GM12878 (cell line): ENCODE data around the gene MCC. TPM values are rescaled to one million over a fixed set of nuclear protein-coding genes. Genes with fewer than 3 reads are reported as not detected.

Experiments used
- ATAC-seq: fragments of 200-7000 bp; cut with Tn5 transposase; 3 replicates; pipeline ENCODE4 v1.9.1; 2020; ENCODE audit warnings: mild to moderate bottlenecking, moderate library complexity
- BruUV-seq: library from RNA; stranded (reverse); fragments of 400-500 nt; replicated peaks from 2 replicates; lab custom pipeline; 2021; lab: Mats Ljungman, UMichigan
- CTCF ChIA-PET: fragments of 300-600 bp; sonication (Branson Sonifier 250); formaldehyde crosslinking; extraction: SDS; loops from one replicate; lab custom pipeline; 2021; ENCODE audit warnings: inconsistent platforms; lab: Yijun Ruan, JAX
- POLR2A ChIA-PET: fragments of 350-600 bp; formaldehyde crosslinking; extraction: SDS; loops from one replicate; lab custom pipeline; 2021; ENCODE audit warnings: inconsistent platforms; lab: Charles Lee
- RAD21 ChIA-PET: fragments of 300-600 bp; sonication (Branson Sonifier 250); formaldehyde crosslinking; loops from one replicate; lab custom pipeline; 2023; ENCODE audit warnings: antibody characterized with exemption; ENCODE audit not compliant: unreplicated experiment; lab: Charles Lee
- SMC1A ChIA-PET: fragments of 300-600 bp; sonication (Branson Sonifier 250); formaldehyde crosslinking; loops from one replicate; lab custom pipeline; 2023; ENCODE audit not compliant: unreplicated experiment, uncharacterized antibody; lab: Charles Lee
- DNase-seq: peaks from one replicate; pipeline ENCODE4 v3.0.0-alpha.2; 2011; ENCODE audit warnings: low read depth, low spot score
- FAIRE-seq: peaks from 3 replicates; lab custom pipeline; 2011; peaks lifted over from hg19 to GRCh38; lab: Jason Lieb, UNC
- H2AFZ ChIP-seq: 2 replicates; pipeline ENCODE4 v1.6.0; 2011; ENCODE audit warnings: low read depth, low read length, control low read depth; ENCODE audit not compliant: control insufficient read depth
- H3K27ac ChIP-seq: 2 replicates; pipeline ENCODE4 v1.5.1; 2011; ENCODE audit warnings: control low read depth; ENCODE audit not compliant: control insufficient read depth, insufficient read depth
- H3K27me3 ChIP-seq, 2 experiments: replicated peaks in 1 of 2; 2 replicates each; pipeline versions ENCODE4 v1.6.0 to v1.6.1; 2011; ENCODE audit warnings: low read length in 1 of 2; ENCODE audit not compliant: control insufficient read depth in 2 of 2, insufficient read depth in 2 of 2
- H3K36me3 ChIP-seq, 2 experiments: 2 replicates each; pipeline ENCODE4 v1.5.1; 2011; ENCODE audit warnings: low read length in 1 of 2; ENCODE audit not compliant: control insufficient read depth in 2 of 2, insufficient read depth in 2 of 2
- H3K4me1 ChIP-seq: 2 replicates; pipeline ENCODE4 v1.6.1; 2011; ENCODE audit warnings: mild to moderate bottlenecking, low read length, moderate library complexity, mixed read lengths; ENCODE audit not compliant: control insufficient read depth, insufficient read depth
- H3K4me2 ChIP-seq: 2 replicates; pipeline ENCODE4 v1.6.0; 2011; ENCODE audit warnings: control low read depth; ENCODE audit not compliant: control insufficient read depth, insufficient read depth
- H3K4me3 ChIP-seq: fragments of 200-600 bp; sonication (generic); 2 replicates; pipeline ENCODE4 v1.5.1; 2016
- H3K79me2 ChIP-seq: 2 replicates; pipeline ENCODE4 v1.6.0; 2011; ENCODE audit warnings: low read length; ENCODE audit not compliant: control insufficient read depth, insufficient read depth
- H3K9ac ChIP-seq: 2 replicates; pipeline ENCODE4 v1.8.0; 2011; ENCODE audit warnings: low read length, control low read depth, mixed read lengths; ENCODE audit not compliant: control insufficient read depth, insufficient read depth
- H3K9me3 ChIP-seq: replicated peaks from 3 replicates; pipeline ENCODE4 v1.5.1; 2011; ENCODE audit warnings: mild to moderate bottlenecking, low read length; ENCODE audit not compliant: control insufficient read depth, insufficient read depth
- H4K20me1 ChIP-seq: 2 replicates; pipeline ENCODE4 v1.6.0; 2011; ENCODE audit not compliant: control insufficient read depth, insufficient read depth
- BCL11A ChIP-seq: IDR thresholded peaks from 2 replicates; pipeline ENCODE4 v1.6.1; 2011; ENCODE audit warnings: low read depth, low read length
- CEBPB ChIP-seq, 2 experiments: fragments of 150-350 bp in 1 of 2; IDR thresholded peaks; 2 replicates each; pipeline ENCODE4 v1.6.1; 2012 to 2014; ENCODE audit warnings: low read depth in 2 of 2, low read length in 2 of 2, borderline replicate concordance in 1 of 2, inconsistent platforms in 1 of 2
- CREM ChIP-seq: IDR thresholded peaks from 2 replicates; pipeline ENCODE4 v1.6.1; 2014; ENCODE audit warnings: antibody characterized with exemption, low read depth
- EED ChIP-seq: sonication (generic); IDR thresholded peaks from 2 replicates; pipeline ENCODE4 v1.6.1; 2016; ENCODE audit warnings: antibody characterized with exemption, low read depth
- FOXM1 ChIP-seq: IDR thresholded peaks from 2 replicates; pipeline ENCODE4 v1.6.1; 2012; ENCODE audit warnings: low read depth, mild to moderate bottlenecking, inconsistent platforms, low read length, moderate library complexity
- HDAC6 ChIP-seq: fragments of 200-600 bp; sonication (generic); IDR thresholded peaks from one replicate; pipeline ENCODE4 v1.8.0; 2017; ENCODE audit warnings: antibody characterized with exemption; ENCODE audit not compliant: unreplicated experiment
- JUNB ChIP-seq: IDR thresholded peaks from 2 replicates; pipeline ENCODE4 v1.6.1; 2016; ENCODE audit warnings: antibody characterized with exemption, mild to moderate bottlenecking
- JUND ChIP-seq: IDR thresholded peaks from 2 replicates; pipeline ENCODE4 v1.6.1; 2012; ENCODE audit warnings: low read depth, mild to moderate bottlenecking, low read length, improper control_type of control experiment, moderate library complexity
- KDM1A ChIP-seq: fragments of 200-600 bp; sonication (generic); IDR thresholded peaks from 2 replicates; pipeline ENCODE4 v1.6.1; 2016; ENCODE audit warnings: borderline replicate concordance
- MLLT1 ChIP-seq: fragments of 450-650 bp; IDR thresholded peaks from 2 replicates; pipeline ENCODE4 v1.6.1; 2016; ENCODE audit warnings: mild to moderate bottlenecking
- MTA3 ChIP-seq: IDR thresholded peaks from 2 replicates; pipeline ENCODE4 v1.6.1; 2012; ENCODE audit warnings: low read length, inconsistent platforms, borderline replicate concordance
- NFYB ChIP-seq: IDR thresholded peaks from 2 replicates; pipeline ENCODE4 v1.6.1; 2011; ENCODE audit warnings: low read depth, mild to moderate bottlenecking, low read length, improper control_type of control experiment, moderate library complexity; ENCODE audit not compliant: insufficient read depth
- PAX5 ChIP-seq: IDR thresholded peaks from 2 replicates; pipeline ENCODE4 v1.6.1; 2011; ENCODE audit warnings: low read depth, low read length, borderline replicate concordance
- SIN3A ChIP-seq: IDR thresholded peaks from 2 replicates; pipeline ENCODE4 v1.6.1; 2012; ENCODE audit warnings: low read depth, low read length, improper control_type of control experiment
- TARDBP ChIP-seq: IDR thresholded peaks from 2 replicates; pipeline ENCODE4 v1.6.1; 2016; ENCODE audit warnings: borderline replicate concordance
- WGBS: methylation state at CpG from one replicate; pipeline ENCODE4 v1.1.6; 2016; ENCODE audit warnings: low lambda C conversion rate; ENCODE audit not compliant: insufficient replicate concordance, insufficient coverage; ENCODE audit errors: missing lambda C conversion rate; 5-methylcytosine and 5-hydroxymethylcytosine counted together
- in situ Hi-C: fragments of 300-500 bp; cut with MboI; formaldehyde crosslinking; loops from 9 replicates; pipeline ENCODE4 v1.14.3; 2018; ENCODE audit warnings: mixed read lengths
- intact Hi-C: fragments of 100-400 bp; cut with micrococcal nuclease; formaldehyde crosslinking; loops from one replicate; pipeline ENCODE4 v1.14.2; 2022; ENCODE audit not compliant: unreplicated experiment
- polyA plus RNA-seq, 11 experiments: library from polyadenylated mRNA; depleted of rRNA in 4 of 11; unstranded in 6 of 11; stranded (reverse) in 5 of 11; fragments of >200 nt; fragmentation: Nextera tagmentation in 4 of 11; fragmentation: Illumina TruSeq in 1 of 11; extraction: Ambion mirVana in 4 of 11; extraction: Trizol in 1 of 11; gene quantifications; 1 replicate in 1 of 11; 2 replicates in 10 of 11; pipeline versions ENCODE4 v1.2.1 to v1.2.3, GENCODE V29; 2011 to 2016; ENCODE audit warnings: inconsistent platforms in 2 of 11, missing spikeins in 2 of 11, low read depth in 1 of 11
- total RNA-seq, 4 experiments: library from RNA; depleted of rRNA in 3 of 4; stranded (reverse); fragments of >200 nt in 3 of 4; fragmentation: Illumina TruSeq in 1 of 4; extraction: Trizol in 1 of 4; gene quantifications; 2 replicates each; pipeline versions ENCODE4 v1.2.1 to v1.2.3, GENCODE V29; 2013 to 2021
- TF ChIP-seq, protein P1 (sequence below): fragments of 450-650 bp; IDR thresholded peaks from 2 replicates; pipeline ENCODE4 v1.6.1; 2017; ENCODE audit warnings: low read depth, mild to moderate bottlenecking, moderate library complexity
- TF ChIP-seq, protein P2 (sequence below): fragments of 450-650 bp; IDR thresholded peaks from 2 replicates; pipeline ENCODE4 v1.6.1; 2017; ENCODE audit warnings: mild to moderate bottlenecking

Gene MCC
- total and polyA plus RNA-seq, 10 of the 15 experiments (the other 5 are each of a cell fraction or from before 2014, with no cell fraction given), result 0.03 to 0.86 (median 0.16) TPM

GRCh38 chr5:113232221-113232620, 256.0 kb downstream of the MCC start:
- Histone ChIP-seq H3K4me1 (no peaks in the 10 kb centered on the region), H3K79me2 (no peaks in the 10 kb centered on the region), H3K9ac (no peak overlapping the region), H4K20me1 (no peaks in the 10 kb centered on the region), H3K4me3 (no peak overlapping the region), H3K36me3 (no peaks in the 10 kb centered on the region), H2AFZ (no peak overlapping the region), H3K9me3 (no peaks in the 10 kb centered on the region), H3K4me2 (no peak overlapping the region), H3K27me3 (peaks cover 0 to 8% of the 10 kb centered on the region in 2 experiments; a peak in 1 of 4 replicates), H3K27ac (no peak overlapping the region)
- DNase-seq (no peak), ATAC-seq (no peak), FAIRE-seq (no peak)
- in situ Hi-C loops, result no loop called here
- 47% methylated on average over 2 of the region's 2 CpGs for WGBS
- intact Hi-C loops, result no loop called here
- SMC1A ChIA-PET, result no interaction called here
- CTCF ChIA-PET, result interaction anchor here (1.5 kb wide), 1 partner anchor 236 kb away, joined by 3 read pairs; no protein-coding TSS in a partner anchor
- no peak for TF ChIP-seq HDAC6
- no peak for TF ChIP-seq PAX5
- no peak for TF ChIP-seq EED
- no peak for TF ChIP-seq CREM
- TF ChIP-seq, protein P1, sequence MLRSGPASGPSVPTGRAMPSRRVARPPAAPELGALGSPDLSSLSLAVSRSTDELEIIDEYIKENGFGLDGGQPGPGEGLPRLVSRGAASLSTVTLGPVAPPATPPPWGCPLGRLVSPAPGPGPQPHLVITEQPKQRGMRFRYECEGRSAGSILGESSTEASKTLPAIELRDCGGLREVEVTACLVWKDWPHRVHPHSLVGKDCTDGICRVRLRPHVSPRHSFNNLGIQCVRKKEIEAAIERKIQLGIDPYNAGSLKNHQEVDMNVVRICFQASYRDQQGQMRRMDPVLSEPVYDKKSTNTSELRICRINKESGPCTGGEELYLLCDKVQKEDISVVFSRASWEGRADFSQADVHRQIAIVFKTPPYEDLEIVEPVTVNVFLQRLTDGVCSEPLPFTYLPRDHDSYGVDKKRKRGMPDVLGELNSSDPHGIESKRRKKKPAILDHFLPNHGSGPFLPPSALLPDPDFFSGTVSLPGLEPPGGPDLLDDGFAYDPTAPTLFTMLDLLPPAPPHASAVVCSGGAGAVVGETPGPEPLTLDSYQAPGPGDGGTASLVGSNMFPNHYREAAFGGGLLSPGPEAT, result no peak
- TF ChIP-seq SIN3A, result no peak
- no peak for TF ChIP-seq NFYB
- TF ChIP-seq JUND, result no peak
- no peak for TF ChIP-seq CEBPB (IDR thresholded peaks at IDR 0.05; ENCODE audit: borderline replicate concordance in 1 of 2, low read depth in 2 of 2, low read length in 2 of 2)
- no peak for TF ChIP-seq MLLT1
- TF ChIP-seq FOXM1, result no peak
- TF ChIP-seq MTA3, result no peak
- TF ChIP-seq TARDBP, result no peak
- TF ChIP-seq, protein P2, sequence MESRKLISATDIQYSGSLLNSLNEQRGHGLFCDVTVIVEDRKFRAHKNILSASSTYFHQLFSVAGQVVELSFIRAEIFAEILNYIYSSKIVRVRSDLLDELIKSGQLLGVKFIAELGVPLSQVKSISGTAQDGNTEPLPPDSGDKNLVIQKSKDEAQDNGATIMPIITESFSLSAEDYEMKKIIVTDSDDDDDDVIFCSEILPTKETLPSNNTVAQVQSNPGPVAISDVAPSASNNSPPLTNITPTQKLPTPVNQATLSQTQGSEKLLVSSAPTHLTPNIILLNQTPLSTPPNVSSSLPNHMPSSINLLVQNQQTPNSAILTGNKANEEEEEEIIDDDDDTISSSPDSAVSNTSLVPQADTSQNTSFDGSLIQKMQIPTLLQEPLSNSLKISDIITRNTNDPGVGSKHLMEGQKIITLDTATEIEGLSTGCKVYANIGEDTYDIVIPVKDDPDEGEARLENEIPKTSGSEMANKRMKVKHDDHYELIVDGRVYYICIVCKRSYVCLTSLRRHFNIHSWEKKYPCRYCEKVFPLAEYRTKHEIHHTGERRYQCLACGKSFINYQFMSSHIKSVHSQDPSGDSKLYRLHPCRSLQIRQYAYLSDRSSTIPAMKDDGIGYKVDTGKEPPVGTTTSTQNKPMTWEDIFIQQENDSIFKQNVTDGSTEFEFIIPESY, result no peak
- TF ChIP-seq KDM1A, result no peak
- no peak for TF ChIP-seq BCL11A
- no peak for TF ChIP-seq JUNB
- RAD21 ChIA-PET, result no interaction called here
- POLR2A ChIA-PET, result no interaction called here
- BruUV-seq, result no TSS peak
